ENCODE measurements around the gene CYB5R3. TPM values are rescaled to one million over a fixed set of nuclear protein-coding genes. Genes with fewer than 3 reads are reported as not detected.

CYB5R3 gene
- total RNA-seq, 1 experiment from 2014 or later = 172 TPM

- Histone ChIP-seq H3K27ac (ENCODE audit: low read depth, low read length, poor library complexity, severe bottlenecking) (no peak overlapping the region), H3K4me1 (ENCODE audit: insufficient read depth, low read length, poor library complexity, severe bottlenecking) (peaks cover 5% of the 10 kb centered on the region), H3K36me3 (ENCODE audit: insufficient read depth, low read length, poor library complexity, severe bottlenecking) (peaks cover 61% of the 10 kb centered on the region), H3K4me3 (ENCODE audit: low read depth, low read length, poor library complexity, severe bottlenecking) (no peak overlapping the region), H3K9me3 (ENCODE audit: low read depth, low read length, poor library complexity, severe bottlenecking) (no peaks in the 10 kb centered on the region), H3K27me3 (replicated peaks; ENCODE audit: insufficient read depth, low read depth, low read length, poor library complexity) (no peaks in the 10 kb centered on the region)
- no peak for DNase-seq (ENCODE audit: low spot score)
- no peak for TF ChIP-seq EZH2 (IDR thresholded peaks at IDR 0.05; ENCODE audit: borderline replicate concordance, low read depth, low read length, poor library complexity, severe bottlenecking)
- TF ChIP-seq CTCF (conservative IDR thresholded peaks at IDR 0.05; ENCODE audit: low read depth, low read length) = no peak
- ChIA-PET POLR2A (ENCODE audit: low non-redundant PET) (no interaction called here), CTCF (no interaction called here)
- no TSS peak for BruUV-seq (replicated peaks)
- intact Hi-C loops (cut with micrococcal nuclease; ENCODE audit: unreplicated experiment) = no loop called here
These were observed 45.8 kb downstream of the CYB5R3 start for GRCh38 chr22:42603427-42603826.

- H3K27ac ChIP-seq (ENCODE audit: low read depth, low read length, poor library complexity, severe bottlenecking) = no peak overlapping the region
- no TSS peak for BruUV-seq (replicated peaks)
- ChIA-PET CTCF (no interaction called here), POLR2A (ENCODE audit: low non-redundant PET) (no interaction called here)
- H3K4me1 ChIP-seq (ENCODE audit: insufficient read depth, low read length, poor library complexity, severe bottlenecking) = no peaks in the 10 kb centered on the region
- TF ChIP-seq CTCF (conservative IDR thresholded peaks at IDR 0.05; ENCODE audit: low read depth, low read length) (no peak), EZH2 (IDR thresholded peaks at IDR 0.05; ENCODE audit: borderline replicate concordance, low read depth, low read length, poor library complexity, severe bottlenecking) (no peak)
- DNase-seq (ENCODE audit: low spot score) = no peak
- H3K9me3 ChIP-seq (ENCODE audit: low read depth, low read length, poor library complexity, severe bottlenecking) = no peaks in the 10 kb centered on the region
- intact Hi-C loops (cut with micrococcal nuclease; ENCODE audit: unreplicated experiment) = no loop called here
- H3K36me3 ChIP-seq (ENCODE audit: insufficient read depth, low read length, poor library complexity, severe bottlenecking) = peaks cover 63% of the 10 kb centered on the region
- H3K27me3 ChIP-seq (replicated peaks; ENCODE audit: insufficient read depth, low read depth, low read length, poor library complexity) = no peaks in the 10 kb centered on the region
- H3K4me3 ChIP-seq (ENCODE audit: low read depth, low read length, poor library complexity, severe bottlenecking) = no peak overlapping the region
These were observed 46.7 kb downstream of the CYB5R3 start for GRCh38 chr22:42602470-42602869.

GRCh38 chr22:42601879-42602465 lies 47.2 kb downstream of the CYB5R3 start:
- intact Hi-C loops (cut with micrococcal nuclease; ENCODE audit: unreplicated experiment) = no loop called here
- CTCF ChIA-PET = no interaction called here
- DNase-seq (ENCODE audit: low spot score) = no peak
- BruUV-seq (replicated peaks) = no TSS peak
- TF ChIP-seq EZH2 (IDR thresholded peaks at IDR 0.05; ENCODE audit: borderline replicate concordance, low read depth, low read length, poor library complexity, severe bottlenecking) (no peak), CTCF (conservative IDR thresholded peaks at IDR 0.05; ENCODE audit: low read depth, low read length) (no peak)
- Histone ChIP-seq H3K9me3 (ENCODE audit: low read depth, low read length, poor library complexity, severe bottlenecking) (no peaks in the 10 kb centered on the region), H3K4me1 (ENCODE audit: insufficient read depth, low read length, poor library complexity, severe bottlenecking) (no peaks in the 10 kb centered on the region), H3K36me3 (ENCODE audit: insufficient read depth, low read length, poor library complexity, severe bottlenecking) (peaks cover 68% of the 10 kb centered on the region), H3K27me3 (replicated peaks; ENCODE audit: insufficient read depth, low read depth, low read length, poor library complexity) (no peaks in the 10 kb centered on the region), H3K27ac (ENCODE audit: low read depth, low read length, poor library complexity, severe bottlenecking) (no peak overlapping the region), H3K4me3 (ENCODE audit: low read depth, low read length, poor library complexity, severe bottlenecking) (no peak overlapping the region)
- POLR2A ChIA-PET (ENCODE audit: low non-redundant PET) = no interaction called here
